ENCODE measurements around the gene WASHC4.

Gene WASHC4

DNA sequence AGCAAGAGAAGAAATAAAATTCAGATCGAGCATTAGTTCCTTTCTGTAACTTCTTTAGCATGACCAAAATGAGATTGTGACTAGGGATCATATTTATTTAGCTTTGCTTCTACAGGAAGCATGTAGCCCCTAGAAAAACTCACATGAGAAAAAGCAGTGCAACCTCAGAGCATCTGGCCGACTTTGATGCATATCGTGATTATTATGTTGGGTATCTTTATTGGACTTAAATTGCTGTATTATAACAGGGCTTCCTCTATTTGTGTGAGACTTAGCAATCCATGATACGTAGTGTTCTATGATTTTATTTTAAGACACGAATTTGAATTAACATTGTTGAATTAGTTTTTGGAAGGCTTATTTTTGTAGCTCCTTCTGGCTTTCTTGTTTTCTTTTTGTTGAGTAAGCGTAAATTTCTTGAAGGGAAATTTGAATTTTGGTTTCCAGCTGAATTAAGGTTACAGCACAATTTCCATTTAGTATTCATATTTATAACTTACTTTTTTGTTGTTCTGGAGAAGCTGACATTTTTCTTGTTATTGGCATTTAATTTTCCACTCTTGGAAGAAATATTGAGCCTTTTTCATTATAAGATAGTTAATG is 33.9 kb downstream of the WASHC4 start:
- no peak overlapping the region for H3K27ac ChIP-seq (ENCODE audit: low read length)
- H3K27me3 ChIP-seq (replicated peaks; ENCODE audit: insufficient read depth, low read length) = no peaks in the 10 kb centered on the region
- peaks cover 16% of the 10 kb centered on the region for H3K36me3 ChIP-seq (replicated peaks; ENCODE audit: insufficient read depth, low read length)
- DNase-seq = no peak
- peaks cover 3% of the 10 kb centered on the region; the same call in 1 of the 2 replicates for H3K79me2 ChIP-seq (ENCODE audit: low read length)
- H3K9me3 ChIP-seq (replicated peaks; ENCODE audit: insufficient read depth, low read length) = no peaks in the 10 kb centered on the region
- no peaks in the 10 kb centered on the region for H3K4me1 ChIP-seq (ENCODE audit: low read length)
- no peak overlapping the region for H3K4me3 ChIP-seq (ENCODE audit: low read length)
- no peak overlapping the region for H3K4me2 ChIP-seq (ENCODE audit: low read depth, low read length)
- no peak overlapping the region for H3K9ac ChIP-seq (ENCODE audit: low read length)
- H3F3A ChIP-seq (ENCODE audit: insufficient read depth, low read length) = no peaks in the 10 kb centered on the region
- TF ChIP-seq, protein P1, sequence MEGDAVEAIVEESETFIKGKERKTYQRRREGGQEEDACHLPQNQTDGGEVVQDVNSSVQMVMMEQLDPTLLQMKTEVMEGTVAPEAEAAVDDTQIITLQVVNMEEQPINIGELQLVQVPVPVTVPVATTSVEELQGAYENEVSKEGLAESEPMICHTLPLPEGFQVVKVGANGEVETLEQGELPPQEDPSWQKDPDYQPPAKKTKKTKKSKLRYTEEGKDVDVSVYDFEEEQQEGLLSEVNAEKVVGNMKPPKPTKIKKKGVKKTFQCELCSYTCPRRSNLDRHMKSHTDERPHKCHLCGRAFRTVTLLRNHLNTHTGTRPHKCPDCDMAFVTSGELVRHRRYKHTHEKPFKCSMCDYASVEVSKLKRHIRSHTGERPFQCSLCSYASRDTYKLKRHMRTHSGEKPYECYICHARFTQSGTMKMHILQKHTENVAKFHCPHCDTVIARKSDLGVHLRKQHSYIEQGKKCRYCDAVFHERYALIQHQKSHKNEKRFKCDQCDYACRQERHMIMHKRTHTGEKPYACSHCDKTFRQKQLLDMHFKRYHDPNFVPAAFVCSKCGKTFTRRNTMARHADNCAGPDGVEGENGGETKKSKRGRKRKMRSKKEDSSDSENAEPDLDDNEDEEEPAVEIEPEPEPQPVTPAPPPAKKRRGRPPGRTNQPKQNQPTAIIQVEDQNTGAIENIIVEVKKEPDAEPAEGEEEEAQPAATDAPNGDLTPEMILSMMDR (IDR thresholded peaks at IDR 0.05; ENCODE audit: low read length) = no peak
- TF ChIP-seq EZH2phosphoT487 (IDR thresholded peaks at IDR 0.05; ENCODE audit: low read length) = no peak
- no peak for TF ChIP-seq EZH2 (optimal IDR thresholded peaks at IDR 0.05; ENCODE audit: low read depth, low read length)
- no peaks in the 10 kb centered on the region for H4K20me1 ChIP-seq (ENCODE audit: insufficient read depth, low read length)
- no peak overlapping the region for H2AFZ ChIP-seq (ENCODE audit: low read length)
- no peaks in the 10 kb centered on the region for H3K9me2 ChIP-seq (replicated peaks; ENCODE audit: insufficient read depth, low read length)

- peaks cover 23% of the 10 kb centered on the region for H3K36me3 ChIP-seq (replicated peaks; ENCODE audit: insufficient read depth, low read length)
- peaks cover 3% of the 10 kb centered on the region; the same call in 1 of the 2 replicates for H3K79me2 ChIP-seq (ENCODE audit: low read length)
- H3F3A ChIP-seq (ENCODE audit: insufficient read depth, low read length) = no peaks in the 10 kb centered on the region
- H3K9ac ChIP-seq (ENCODE audit: low read length) = no peak overlapping the region
- H3K9me3 ChIP-seq (replicated peaks; ENCODE audit: insufficient read depth, low read length) = no peaks in the 10 kb centered on the region
- H3K27me3 ChIP-seq (replicated peaks; ENCODE audit: insufficient read depth, low read length) = no peaks in the 10 kb centered on the region
- H3K4me1 ChIP-seq (ENCODE audit: low read length) = no peaks in the 10 kb centered on the region
- H3K4me3 ChIP-seq (ENCODE audit: low read length) = no peak overlapping the region
- no peak for TF ChIP-seq EZH2 (optimal IDR thresholded peaks at IDR 0.05; ENCODE audit: low read depth, low read length)
- TF ChIP-seq EZH2phosphoT487 (IDR thresholded peaks at IDR 0.05; ENCODE audit: low read length) = no peak
- TF ChIP-seq, protein P1 (IDR thresholded peaks at IDR 0.05; ENCODE audit: low read length) = no peak
- H2AFZ ChIP-seq (ENCODE audit: low read length) = no peak overlapping the region
- DNase-seq = no peak
- no peaks in the 10 kb centered on the region for H3K9me2 ChIP-seq (replicated peaks; ENCODE audit: insufficient read depth, low read length)
- no peak overlapping the region for H3K27ac ChIP-seq (ENCODE audit: low read length)
- no peak overlapping the region for H3K4me2 ChIP-seq (ENCODE audit: low read depth, low read length)
- no peaks in the 10 kb centered on the region for H4K20me1 ChIP-seq (ENCODE audit: insufficient read depth, low read length)
These were observed 34.7 kb downstream of the WASHC4 start for GRCh38 chr12:105142259-105142658.

DNA sequence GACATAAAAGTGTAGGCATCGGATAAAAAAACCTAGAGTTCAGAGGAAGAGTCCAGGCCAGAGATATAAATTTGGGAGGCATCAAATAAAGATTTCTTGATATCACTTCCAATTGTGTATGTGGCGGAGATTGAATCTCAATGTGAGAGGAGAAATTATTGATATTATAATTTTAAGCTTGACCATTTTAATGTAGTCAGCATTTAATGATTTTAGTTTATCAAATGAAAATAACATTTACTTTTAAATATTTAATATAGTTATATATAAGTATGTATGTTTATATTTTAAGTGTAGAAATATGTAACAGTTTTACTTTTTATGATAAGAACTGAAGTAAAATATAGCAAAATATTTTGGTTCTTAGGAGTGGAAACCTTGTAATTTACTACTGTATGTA is 48.7 kb downstream of the WASHC4 start:
- no peak overlapping the region for H3K4me3 ChIP-seq (ENCODE audit: low read length)
- peaks cover 19% of the 10 kb centered on the region for H3K36me3 ChIP-seq (replicated peaks; ENCODE audit: insufficient read depth, low read length)
- H4K20me1 ChIP-seq (ENCODE audit: insufficient read depth, low read length) = no peaks in the 10 kb centered on the region
- H3F3A ChIP-seq (ENCODE audit: insufficient read depth, low read length) = no peaks in the 10 kb centered on the region
- H2AFZ ChIP-seq (ENCODE audit: low read length) = no peak overlapping the region
- DNase-seq = no peak
- TF ChIP-seq EZH2phosphoT487 (IDR thresholded peaks at IDR 0.05; ENCODE audit: low read length) (no peak), EZH2 (optimal IDR thresholded peaks at IDR 0.05; ENCODE audit: low read depth, low read length) (no peak)
- TF ChIP-seq, protein P1 (IDR thresholded peaks at IDR 0.05; ENCODE audit: low read length) = no peak
- no peaks in the 10 kb centered on the region for H3K27me3 ChIP-seq (replicated peaks; ENCODE audit: insufficient read depth, low read length)
- no peak overlapping the region for H3K9ac ChIP-seq (ENCODE audit: low read length)
- H3K4me1 ChIP-seq (ENCODE audit: low read length) = 0 out of 2 replicates have a peak, but pooled peaks cover 5% of the 10 kb centered on the region
- H3K79me2 ChIP-seq (ENCODE audit: low read length) = no peaks in the 10 kb centered on the region
- no peaks in the 10 kb centered on the region for H3K9me3 ChIP-seq (replicated peaks; ENCODE audit: insufficient read depth, low read length)
- H3K4me2 ChIP-seq (ENCODE audit: low read depth, low read length) = no peak overlapping the region
- no peak overlapping the region for H3K27ac ChIP-seq (ENCODE audit: low read length)
- H3K9me2 ChIP-seq (replicated peaks; ENCODE audit: insufficient read depth, low read length) = no peaks in the 10 kb centered on the region
